CD4-positive, alpha-beta T cell treated with Interleukin-1 beta for 1 hour (primary cell): ENCODE data around the gene ZNF22.
A peak's percentile ranks its signal among the peaks of the same experiment; 100 is the strongest.

ENCODE experiments used
- DNase-seq, 2 donors: peaks; one replicate each; pipeline ENCODE4 v3.0.0-alpha.2; 2020 to 2022

ZNF22 gene

DNA sequence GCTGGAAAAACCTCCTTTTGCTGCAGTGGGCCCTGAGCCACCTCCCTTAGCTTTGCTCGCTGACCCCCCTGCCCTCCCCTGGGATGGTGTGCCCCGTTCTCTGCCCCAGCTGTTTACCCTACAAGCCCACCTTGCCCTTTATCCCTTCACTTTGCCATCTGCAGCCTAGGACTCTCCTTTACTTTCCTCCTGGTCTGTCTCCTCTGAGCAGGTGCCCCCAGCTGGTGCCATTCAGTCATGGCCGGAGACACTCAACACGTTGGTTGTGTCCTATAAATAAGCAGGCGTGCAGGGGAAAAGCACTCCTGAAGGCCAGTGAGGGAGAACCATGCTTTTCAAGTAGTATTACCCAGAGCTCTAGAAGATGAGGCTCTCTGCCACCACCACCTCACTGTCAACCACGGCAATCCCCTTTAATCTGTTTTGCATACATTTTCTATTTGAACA lies 35.0 kb upstream of the ZNF22 start:
- no peak for DNase-seq

- no peak for DNase-seq
Measured at GRCh38 chr10:44966129-44966815, 34.5 kb upstream of the ZNF22 start.

GRCh38 chr10:44966816-44967509 lies 33.8 kb upstream of the ZNF22 start:
- no peak for DNase-seq

DNA sequence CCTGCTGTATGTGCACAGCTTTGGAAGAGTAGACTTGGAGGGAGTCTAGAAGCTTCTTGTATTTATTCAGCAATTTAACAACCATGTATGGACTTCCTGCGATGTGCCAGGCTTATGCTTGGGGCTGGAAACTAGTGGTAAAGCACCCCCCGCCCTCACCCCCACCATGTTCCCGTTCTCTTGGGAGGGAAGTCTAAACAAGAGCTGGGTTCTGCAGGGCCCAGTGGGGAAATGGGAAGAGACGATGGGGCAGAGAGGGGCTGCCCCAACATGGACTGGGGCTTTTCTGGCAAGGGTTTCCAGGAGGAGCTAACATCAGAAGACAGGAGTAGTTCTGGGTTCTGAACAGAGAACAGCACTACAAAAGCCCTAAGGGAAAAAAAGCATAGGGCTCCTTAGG lies 33.1 kb upstream of the ZNF22 start:
- no peak for DNase-seq

- peak in 1 of 2 donors; percentile 61 for DNase-seq
Measured at GRCh38 chr10:44968091-44968490, 32.6 kb upstream of the ZNF22 start.

DNA sequence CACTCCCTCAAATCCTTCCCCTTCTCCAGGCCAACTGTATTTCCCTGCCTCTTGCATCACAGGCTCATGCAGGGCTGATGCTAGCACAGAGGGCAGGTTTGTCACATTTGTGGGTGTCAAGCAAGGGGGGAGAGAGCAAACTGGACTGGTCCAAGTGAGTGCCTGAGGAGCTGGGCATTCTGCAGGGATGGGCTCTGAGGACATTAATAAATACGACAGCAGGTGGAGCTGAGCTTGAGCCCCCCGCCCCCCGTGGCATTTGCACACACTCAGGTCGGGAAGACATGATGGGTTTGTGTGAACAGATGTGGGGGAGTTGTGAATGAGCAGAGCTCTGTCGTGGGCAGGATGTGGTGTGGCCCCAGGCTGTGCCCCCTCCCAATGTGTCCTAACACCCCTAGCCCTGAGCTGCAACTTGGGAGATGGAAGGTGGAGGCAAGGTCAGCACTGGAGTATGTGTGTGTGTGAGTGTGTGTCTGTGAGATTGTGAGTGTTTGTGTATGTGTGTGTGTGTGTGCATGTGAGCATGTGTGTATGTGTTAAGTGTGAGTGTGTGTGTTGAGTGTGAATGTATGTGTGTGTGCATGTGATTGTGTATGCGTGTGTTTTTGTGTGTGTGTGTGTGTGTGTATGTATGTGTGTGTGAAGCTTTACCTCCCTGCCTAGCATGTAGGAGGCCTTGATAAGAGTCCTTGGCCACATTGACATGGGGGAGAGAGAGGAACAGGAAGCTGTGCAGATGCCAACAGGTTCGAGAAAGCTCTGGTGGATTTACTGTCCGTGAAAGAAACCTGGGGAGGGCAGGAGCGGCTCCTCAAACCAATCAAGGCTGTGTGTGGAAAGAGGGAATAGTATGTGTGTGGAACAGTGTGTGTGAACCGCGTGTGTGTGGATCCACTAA lies 32.0 kb upstream of the ZNF22 start:
- DNase-seq = peak; percentile 29 to 48

GRCh38 chr10:44969854-44970253 lies 30.9 kb upstream of the ZNF22 start:
- DNase-seq = no peak

- no peak for DNase-seq
Measured at GRCh38 chr10:44970812-44971395, 29.8 kb upstream of the ZNF22 start.

- DNase-seq = no peak
Measured at GRCh38 chr10:44971434-44971833, 29.3 kb upstream of the ZNF22 start.

DNA sequence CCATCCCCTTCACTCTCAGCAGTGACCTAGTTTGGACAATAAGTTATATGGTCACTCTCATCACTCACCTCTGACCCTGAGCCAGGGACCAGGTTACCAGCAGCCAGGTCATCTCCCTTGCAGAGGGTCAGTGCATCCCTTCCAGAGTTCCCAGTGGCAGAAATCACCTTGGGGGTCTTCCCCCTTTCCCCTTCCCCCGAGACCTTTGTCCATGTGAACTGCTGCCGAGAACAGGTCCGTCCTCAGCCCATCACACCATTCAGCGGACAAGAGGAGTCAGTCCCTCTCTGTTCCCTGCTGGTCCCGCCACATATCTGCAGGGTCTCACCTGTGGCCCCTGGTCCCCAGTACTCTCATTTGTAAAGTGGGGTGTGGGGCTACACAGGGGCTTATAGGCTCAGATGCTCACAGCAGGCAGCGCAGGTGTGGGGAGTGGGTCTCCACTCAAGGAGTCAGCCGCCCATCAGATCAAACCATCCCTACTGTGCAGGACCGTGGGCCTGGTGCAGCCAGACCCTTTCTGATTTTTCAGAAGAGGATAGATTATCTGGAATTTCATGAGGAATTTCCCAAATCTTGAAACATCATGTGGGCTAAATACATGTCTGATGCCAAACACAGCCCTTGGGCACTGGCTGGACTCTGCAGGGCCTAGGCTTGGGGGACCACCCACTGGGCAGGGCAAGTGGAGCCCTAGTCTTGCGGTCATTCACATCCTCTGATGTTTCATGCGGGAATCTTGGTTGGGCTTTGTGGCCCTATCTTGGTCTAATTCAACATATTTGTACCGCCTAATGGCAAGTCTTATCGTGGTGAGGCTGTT lies 28.6 kb upstream of the ZNF22 start:
- DNase-seq = no peak

DNA sequence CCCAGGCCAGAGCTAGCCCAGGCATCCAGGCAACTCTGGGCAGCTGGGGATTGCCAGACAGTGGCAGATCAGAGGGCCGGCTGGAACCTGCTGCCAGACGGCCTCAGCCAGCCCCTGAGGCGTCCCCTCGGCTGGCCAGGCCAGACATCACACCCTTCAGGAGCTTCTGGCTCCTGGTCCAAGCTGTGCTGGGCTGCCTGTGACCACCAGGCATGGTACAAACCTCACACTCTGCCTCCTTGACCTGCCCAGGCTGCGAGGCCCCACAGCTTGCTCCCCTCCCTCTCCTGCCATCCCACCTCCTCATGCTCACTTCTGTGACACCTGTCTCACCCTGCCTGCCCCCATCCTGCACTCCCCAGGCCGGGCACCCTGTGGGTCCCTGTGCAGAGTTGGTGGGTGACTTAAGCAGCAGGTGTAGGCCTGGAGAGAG lies 27.8 kb upstream of the ZNF22 start:
- no peak for DNase-seq

- DNase-seq = peak in 1 of 2 donors; percentile 9
Measured at GRCh38 chr10:44973323-44974081, 27.2 kb upstream of the ZNF22 start.

DNA sequence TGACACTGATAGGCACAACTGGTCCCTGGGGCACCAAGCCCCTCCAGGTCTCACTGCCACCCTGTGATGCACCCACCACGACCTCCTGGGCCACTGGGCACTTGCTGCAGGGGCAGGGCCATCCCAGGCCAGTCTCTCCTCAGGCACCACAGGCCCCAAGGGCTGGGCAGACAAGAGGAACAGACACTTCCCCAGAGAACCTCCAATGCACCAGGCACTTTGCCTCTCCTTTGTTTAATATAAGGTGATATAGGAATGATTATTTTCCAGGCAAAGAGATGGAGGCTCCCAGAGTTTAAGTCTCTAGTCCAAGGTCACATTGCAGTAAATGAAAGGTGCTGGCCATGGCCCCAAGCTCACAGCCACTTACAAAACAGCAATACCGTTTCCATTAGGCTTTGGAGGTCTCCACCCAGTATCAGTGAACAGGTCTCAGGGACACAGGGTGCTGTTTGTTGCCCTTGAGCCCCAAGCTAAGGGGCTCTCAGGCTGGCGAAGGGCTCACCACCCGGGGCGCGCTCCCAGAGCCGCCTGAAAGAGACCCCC lies 26.6 kb upstream of the ZNF22 start:
- no peak for DNase-seq

DNA sequence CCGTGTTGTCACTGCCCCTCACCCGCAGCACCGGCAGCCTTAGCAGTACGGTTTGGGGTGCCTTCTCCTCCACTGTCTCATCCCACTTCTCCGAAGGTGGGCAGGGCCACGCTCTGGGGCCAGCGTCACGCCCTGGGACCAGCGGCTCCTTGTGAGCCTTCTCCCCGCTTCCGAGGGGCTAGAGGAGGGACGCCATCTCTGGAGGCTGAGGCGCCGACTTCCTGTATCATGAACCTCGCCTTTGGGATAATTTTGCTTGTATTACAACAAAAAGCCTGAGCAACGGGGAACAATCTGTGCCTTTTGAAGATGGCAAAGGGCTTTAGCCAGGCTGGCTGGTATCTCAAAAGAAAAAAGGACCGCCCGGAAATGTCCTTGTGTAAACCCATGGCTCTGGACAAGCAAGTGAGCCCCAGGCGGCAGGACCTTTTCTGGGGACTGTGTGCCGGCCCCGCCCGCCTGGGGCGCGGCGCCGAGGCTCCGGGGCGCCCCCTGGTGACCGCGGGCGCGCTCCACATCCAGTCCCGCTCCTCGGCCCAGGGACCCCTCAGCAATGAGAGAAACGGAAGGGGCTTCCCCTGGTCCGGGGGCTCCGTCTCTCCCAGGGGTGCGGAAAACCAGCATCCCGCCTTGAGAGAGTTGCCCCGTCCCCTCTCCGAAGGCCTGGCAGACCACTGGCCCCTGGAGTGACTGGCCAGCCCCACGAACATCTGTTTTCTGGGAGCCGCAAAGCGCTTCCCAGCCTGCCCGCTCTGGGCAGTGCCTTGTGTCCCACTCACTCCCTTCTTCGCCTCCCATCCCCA lies 25.9 kb upstream of the ZNF22 start:
- DNase-seq = peak; percentile 66 to 68

DNA sequence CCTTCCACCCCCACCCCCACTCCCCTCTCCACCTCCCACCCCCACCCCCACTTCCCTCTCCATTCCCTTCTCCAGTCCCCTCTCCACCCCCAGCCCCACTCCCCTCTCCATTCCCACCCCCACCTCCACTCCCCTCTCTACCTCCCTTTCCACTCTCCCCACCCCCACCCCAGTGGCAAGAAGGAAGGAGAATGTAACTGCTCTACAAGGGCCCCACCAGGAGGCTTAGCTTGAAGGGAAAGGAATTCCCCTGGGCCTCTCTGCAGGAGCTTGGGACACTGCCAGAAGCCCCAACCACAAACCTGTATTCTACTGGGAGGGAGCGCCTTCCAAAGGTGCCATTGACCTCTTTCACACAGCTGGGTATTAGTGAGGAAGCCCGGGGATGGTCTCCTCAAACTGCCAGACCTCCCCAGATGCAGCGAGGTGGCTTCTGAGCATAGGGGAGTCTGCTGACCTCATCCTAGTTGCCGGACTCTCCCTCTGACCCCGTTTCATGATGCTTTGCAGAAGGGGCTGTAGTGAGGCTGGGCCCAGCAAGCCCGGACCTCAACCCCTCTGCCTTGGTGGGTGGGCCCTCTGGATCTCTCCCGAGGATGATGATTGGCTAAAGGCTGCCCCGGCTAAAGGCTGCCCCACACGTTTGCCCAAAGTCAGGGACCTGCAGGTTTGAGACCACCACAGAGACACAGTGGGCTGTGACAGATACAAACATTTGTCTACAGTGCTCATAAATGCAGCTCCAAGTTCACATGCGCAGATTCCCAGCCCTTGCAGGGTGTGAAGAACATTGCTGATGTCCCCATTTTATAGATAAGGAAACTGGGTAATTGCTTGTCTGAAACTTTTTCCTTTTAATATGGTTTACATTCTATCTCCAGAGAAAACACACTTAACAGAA lies 25.0 kb upstream of the ZNF22 start:
- DNase-seq = no peak

GRCh38 chr10:44976352-44977198 lies 24.1 kb upstream of the ZNF22 start:
- no peak for DNase-seq

DNA sequence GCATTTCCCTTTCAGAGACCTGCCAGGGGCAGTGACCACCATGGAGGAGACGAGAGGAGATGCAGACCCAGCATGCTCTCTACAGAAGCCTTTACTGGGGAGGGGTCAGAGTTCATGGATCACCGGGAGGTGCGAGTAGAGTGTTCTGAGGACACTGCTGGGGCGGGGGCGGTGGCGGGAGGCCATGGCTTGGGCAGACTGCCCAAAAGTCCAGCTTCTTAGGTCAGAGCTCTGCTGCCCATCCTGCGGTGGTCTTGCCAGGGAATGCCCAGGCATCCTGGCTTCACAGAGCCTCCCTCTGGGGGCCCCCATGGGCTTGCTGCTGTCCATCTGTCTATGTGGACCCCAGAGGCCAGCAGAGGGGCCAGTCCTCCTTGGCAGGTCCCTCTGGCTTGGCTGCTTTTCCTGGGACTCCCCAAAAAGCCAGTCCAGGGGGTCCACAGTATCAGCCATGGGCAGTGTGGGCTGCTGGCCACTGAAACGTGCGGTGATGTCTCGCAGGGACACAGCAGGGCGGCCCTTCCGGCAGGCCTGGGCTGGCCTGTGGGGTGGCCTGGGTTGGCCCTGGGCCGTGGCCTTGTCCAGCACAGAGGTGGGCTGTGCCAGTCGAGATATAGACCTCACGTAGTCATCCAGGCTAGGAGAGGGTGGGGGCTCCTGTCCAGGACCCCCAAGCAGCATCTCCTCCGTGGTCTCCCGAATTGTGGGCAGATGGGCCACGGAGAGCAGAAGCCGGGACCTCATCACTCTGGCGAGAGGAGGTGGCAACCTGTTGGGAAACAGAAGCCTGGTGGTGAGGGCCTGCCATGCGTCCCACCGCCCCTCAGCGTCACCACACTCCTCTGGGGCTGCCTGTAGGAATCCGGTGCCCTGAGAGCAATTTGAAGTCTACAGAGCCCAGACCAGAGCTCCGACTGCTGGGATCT lies 23.2 kb upstream of the ZNF22 start:
- DNase-seq = no peak
